ENCODE measurements around the gene IGFBP6.
A peak's percentile ranks its signal among the peaks of the same experiment; 100 is the strongest.

IGFBP6 gene

DNA sequence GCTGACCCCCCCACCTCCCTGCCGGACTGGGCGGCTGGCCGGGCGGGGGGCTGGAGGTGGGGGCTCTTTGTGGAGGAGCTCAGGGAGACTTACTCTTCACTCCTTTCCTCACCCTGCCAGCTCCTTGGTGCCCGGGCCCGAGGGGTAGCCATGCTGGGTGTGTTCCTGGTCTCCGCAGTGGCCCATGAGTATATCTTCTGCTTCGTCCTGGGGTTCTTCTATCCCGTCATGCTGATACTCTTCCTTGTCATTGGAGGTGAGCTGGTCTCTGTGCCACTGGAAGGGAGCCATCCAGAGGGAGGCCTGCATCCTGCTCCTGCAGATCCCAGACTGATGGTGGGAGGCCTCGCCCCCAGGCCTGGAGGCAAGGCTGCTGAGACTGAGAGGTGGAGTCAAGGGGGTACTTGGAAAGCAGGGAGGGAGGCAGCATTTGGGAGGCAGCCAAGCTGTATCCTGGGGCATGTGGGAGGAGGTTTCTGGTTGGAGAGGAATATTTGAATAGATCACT is 25.5 kb downstream of the IGFBP6 start:
- DNase-seq, result no peak

DNA sequence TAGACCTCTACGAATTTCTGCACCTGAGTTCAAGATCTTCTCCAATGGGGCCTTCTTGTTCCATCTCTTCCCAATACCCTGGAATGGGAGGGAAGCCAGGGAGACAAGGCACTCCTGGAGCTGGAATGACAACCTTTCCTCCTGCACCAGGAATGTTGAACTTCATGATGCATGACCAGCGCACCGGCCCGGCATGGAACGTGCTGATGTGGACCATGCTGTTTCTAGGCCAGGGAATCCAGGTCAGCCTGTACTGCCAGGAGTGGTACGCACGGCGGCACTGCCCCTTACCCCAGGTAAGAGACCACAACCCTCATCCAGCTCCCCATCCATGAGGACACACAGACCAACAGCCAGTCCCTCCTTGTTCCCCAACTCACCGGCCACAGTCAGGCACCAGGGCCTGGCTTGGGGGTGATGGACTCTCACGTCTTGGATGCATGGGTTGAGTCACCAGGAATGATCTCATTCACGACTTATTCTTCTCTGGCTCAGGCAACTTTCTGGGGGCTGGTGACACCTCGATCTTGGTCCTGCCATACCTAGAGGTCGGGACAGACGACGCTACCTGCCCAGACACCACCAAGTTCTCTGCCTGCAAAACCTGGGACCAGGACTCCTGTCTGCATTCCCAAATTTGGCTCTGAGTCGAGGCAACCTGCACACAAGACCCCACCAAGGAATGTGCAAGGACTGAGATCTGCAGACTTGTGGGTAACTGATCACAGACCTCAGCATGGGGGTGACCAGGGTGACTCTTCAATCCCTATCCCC is 26.3 kb downstream of the IGFBP6 start:
- no peak for DNase-seq

DNA sequence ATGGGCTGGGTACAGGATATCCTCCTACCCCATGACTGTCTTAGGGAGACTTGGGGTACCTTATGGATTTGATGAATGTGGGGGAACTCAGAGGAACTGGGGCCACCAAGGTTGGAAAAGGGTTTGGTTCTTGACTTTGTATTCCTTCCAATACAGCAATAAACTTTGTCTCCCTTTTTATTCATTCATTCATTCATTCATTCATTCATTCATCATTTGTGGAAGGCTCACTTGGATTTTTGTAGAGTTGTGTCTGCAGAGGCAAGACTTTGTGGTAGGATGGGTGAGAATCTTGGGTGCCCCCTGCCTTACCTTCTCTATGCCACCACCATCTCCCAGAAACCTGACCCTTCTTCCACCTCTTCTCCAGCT is 26.9 kb downstream of the IGFBP6 start:
- DNase-seq, result no peak

DNA sequence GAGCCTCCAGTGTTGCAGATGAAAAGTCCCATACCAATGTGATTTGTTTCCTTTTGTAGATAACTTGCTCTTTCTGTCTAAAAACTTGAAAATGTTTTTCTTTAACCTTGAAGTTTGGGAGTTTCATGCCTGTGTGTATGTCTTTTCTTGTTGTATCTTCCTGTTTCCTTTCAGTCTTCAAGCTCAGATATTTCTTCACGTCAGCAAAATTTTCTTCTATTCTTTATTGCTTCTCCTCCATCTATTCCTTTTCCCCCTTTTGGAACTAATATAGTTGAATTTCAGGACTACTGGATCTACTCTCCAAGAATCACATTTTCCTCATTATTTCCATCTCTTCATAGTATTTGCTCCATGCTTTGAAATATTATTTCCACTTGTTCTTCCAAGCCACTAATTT is 29.7 kb downstream of the IGFBP6 start:
- DNase-seq, result no peak

DNA sequence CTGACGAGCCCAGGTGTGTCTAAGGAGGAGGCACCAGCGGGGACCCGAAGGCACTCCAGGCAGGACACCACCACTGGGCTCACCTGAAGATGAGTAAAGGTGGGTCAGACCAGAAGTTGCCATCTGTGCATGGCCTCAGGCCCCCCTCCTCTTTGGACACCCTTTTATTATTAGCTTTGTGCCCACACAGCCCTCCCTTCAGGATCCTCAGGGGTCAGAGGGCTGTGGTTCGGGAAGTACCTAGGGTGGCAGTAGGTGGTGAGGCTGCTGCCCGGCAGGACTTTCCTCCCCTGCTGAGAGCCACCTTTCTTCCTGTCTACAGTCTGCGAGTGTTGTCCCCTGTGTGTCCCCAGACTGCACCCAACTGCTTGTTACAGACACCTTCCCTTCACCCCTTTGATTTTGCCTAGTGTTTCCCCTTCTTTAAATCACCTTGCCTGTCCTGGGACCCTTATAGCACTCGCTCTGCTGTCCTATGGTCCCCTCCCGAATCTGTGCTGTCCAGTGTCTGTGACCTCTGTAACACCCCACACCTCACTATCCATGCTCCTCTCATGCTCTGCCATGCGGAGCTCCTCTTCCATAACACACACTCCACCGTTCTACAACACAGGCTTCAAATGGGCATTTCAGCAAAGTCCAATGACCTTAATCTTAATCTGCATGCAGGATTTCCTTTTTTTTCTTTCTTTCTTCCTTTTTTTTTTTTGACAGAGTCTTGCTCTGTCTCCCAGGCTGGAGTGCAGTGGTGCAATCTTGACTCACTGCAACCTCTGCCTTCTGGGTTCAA is 31.5 kb downstream of the IGFBP6 start:
- peak; percentile 74 for DNase-seq

DNA sequence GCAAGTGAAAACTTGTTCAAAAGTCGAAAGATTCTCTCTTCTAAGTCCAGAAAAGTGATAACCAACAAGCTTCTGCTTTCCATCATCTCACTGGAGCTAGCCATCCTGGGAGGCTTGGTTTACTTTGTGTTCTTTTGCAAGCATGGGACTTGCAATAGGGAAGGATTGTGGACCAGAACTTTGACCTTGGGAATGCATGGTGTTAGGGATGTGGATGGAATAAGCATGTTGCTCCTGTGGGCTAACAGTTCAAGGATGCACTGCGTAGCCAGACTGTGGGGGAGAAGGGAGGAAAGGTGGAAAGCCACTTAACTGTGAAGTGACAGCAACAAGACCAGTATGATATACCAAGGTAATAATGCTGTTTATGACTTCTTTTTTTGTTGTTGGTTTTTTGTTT is 34.4 kb downstream of the IGFBP6 start:
- no peak for DNase-seq

DNA sequence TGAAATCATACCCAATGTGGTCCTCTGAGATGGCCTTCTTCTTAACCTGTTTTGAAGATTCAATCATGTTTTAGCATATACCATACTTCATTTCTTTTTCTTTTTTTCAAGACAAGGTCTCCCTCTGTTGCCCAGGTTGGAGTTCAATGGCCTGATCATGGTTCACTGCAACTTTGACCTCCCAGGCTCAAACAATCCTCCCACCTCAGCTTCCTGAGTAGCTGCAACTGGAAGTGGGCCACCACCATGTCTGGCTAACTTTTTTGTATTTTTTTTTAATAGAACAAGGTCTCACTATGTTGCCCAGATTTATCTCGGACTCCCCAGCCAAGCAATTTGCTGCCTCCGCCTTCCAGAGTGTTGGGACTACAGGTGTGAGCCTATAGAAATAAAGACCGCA is 36.3 kb downstream of the IGFBP6 start:
- no peak for DNase-seq

DNA sequence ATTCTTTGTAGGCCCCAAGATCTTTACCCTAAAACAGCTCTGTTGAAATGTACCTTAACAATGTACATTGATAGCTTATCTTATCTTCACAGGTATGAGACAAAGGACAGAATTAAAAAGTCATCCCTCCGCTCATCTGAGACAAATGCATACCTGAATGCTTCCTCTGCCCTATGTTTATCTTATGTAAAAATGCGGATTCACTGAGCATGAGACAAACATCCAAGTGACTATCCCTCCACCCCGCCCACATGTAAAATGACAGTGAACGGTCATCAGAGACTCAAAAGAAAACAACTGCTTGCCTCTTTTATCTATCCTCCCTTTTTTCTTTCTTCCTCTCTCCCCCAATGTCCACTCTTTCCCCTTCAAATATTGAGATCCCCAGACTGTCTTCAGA is 45.9 kb downstream of the IGFBP6 start:
- DNase-seq, result no peak

DNA sequence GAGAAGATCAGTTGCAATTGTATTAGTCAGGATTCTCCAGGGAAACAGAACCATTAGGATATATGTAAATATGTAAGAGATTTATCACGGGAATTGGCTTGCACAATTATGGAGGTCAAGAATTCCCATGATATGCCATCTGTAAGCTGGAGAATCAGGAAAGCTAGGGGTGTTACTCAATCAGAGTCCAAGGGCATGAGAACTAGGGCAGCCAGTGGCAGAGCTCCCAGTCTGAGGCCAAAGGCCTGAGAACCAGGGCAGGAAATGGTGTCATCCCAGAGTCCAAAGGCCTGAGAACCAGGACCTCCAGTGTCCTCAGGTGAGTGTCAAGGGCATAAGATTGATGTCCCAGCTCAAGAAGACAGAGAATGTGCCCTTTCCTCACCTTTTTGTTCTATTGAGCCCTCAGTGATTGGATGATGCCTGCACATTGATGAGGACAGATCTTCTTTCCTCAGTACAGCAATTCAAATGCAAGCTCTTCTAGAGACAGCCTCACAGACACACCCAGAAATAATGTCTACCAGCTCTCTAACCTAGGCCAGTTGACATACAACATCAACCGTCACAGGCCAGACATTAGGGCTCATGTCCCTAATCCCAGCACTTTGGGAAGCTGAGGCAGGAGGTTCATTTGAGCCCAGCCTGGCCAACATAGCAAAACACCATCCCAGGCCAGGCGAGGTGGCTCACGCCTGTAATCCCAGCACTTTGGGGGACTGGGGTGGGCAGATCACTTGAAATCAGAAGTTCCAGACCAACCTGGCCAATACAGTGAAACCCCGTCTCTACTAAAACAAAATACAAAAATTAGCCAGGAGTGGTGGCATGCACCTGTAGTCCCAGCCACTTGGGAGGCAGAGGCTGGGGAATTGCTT is 48.2 kb downstream of the IGFBP6 start:
- DNase-seq, result no peak

DNA sequence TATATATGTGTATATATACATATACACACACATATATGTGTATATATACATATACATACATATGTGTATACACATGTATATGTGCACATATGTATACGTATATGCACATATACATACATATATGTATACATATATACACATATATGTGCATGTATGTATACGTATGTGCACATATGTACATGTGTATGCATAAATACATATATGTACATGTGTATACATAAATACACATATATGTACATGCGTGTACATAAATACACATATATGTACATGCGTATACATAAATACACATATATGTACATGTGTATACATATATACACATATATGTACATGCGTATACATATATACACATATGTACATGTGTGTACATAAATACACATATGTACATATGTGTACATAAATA is 49.7 kb downstream of the IGFBP6 start:
- DNase-seq, result no peak

DNA sequence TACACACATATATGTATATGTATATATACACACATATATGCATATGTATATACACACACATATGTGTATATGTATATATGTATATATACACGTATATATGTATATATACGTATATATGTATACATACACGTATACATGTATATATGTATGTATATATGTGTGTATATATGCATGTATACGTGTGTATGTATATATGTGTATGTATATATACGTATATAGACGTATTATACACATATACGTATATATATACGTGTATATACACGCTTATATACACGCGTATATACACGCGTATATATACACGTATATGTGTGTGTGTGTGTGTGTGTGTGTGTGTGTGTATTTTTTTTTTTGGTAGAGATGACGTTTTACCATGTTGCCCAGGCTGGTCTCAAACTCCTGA is 50.2 kb downstream of the IGFBP6 start:
- DNase-seq, result no peak

DNA sequence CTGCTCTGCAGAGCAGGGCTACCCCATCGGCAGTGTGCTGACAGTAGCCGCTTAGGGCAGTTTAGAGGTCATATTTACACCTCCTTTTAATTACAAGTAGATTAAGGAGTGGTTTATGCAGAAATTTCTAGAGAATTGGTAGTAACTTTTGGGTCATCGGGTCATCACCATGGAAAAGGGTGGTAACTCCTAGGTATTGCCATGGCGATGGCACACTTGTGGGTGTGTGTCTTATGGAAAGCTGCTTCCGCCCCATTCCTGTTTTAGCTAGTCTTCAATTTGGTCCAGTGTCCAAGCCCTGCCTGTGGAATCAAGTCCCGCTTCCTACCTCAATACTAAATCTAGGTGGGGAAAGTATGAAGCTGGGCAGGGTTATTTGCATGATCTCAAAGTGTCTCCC is 53.6 kb downstream of the IGFBP6 start:
- no peak for DNase-seq

All from MV-4-11 (cell line).